Neural cell (in vitro differentiated cells): ENCODE results near the gene INSM1. TPM values are rescaled to one million over a fixed set of nuclear protein-coding genes. Genes with fewer than 3 reads are reported as not detected.

Experiments
- H2AFZ ChIP-seq: fragments of 200-600, 300-800 bp; sonication (generic), shearing (Covaris generic); 2 replicates; pipeline ENCODE4 v1.6.0; 2014; ENCODE audit warnings: low read depth, mild to moderate bottlenecking, antibody characterized with exemption, low read length, moderate library complexity
- H3F3A ChIP-seq: fragments of 200-600 bp; shearing (Covaris generic); 2 replicates; pipeline ENCODE4 v1.6.1; 2016; ENCODE audit warnings: mild to moderate bottlenecking, moderate library complexity, mixed read lengths, antibody characterized with exemption, low read length; ENCODE audit not compliant: insufficient read depth, poor library complexity, severe bottlenecking
- H3K27ac ChIP-seq: fragments of 200-600, 300-800 bp; sonication (generic), shearing (Covaris generic); 2 replicates; pipeline ENCODE4 v1.5.1; 2014; ENCODE audit warnings: mild to moderate bottlenecking, low read length, moderate library complexity
- H3K27me3 ChIP-seq: fragments of 300-800, 200-600 bp; sonication (generic), shearing (Covaris generic); 2 replicates; pipeline ENCODE4 v1.6.0; 2014; ENCODE audit warnings: mild to moderate bottlenecking, low read depth, low read length, moderate library complexity; ENCODE audit not compliant: insufficient read depth
- H3K36me3 ChIP-seq: fragments of 300-800, 200-600 bp; sonication (generic), shearing (Covaris generic); 2 replicates; pipeline ENCODE4 v1.5.1; 2014; ENCODE audit warnings: mild to moderate bottlenecking, antibody characterized with exemption, low read length, moderate library complexity; ENCODE audit not compliant: insufficient read depth
- H3K4me2 ChIP-seq: fragments of 300-800, 200-600 bp; sonication (generic), shearing (Covaris generic); 2 replicates; pipeline ENCODE4 v1.6.0; 2014; ENCODE audit warnings: mild to moderate bottlenecking, low read length
- H3K4me3 ChIP-seq: fragments of 300-800, 200-600 bp; sonication (generic), shearing (Covaris generic); 2 replicates; pipeline ENCODE4 v1.5.1; 2014; ENCODE audit warnings: mild to moderate bottlenecking, low read length, moderate library complexity
- H3K79me2 ChIP-seq: fragments of 200-600 bp; shearing (Covaris generic); replicated peaks from 2 replicates; pipeline ENCODE4 v1.6.0; 2014; ENCODE audit warnings: mild to moderate bottlenecking, low read length, moderate library complexity; ENCODE audit not compliant: insufficient read depth
- H3K9ac ChIP-seq: fragments of 300-800, 200-600 bp; sonication (generic), shearing (Covaris generic); 2 replicates; pipeline ENCODE4 v1.6.1; 2016; ENCODE audit warnings: mild to moderate bottlenecking, low read length, mixed read lengths
- H3K9me2 ChIP-seq: fragments of 200-600 bp; shearing (Covaris generic); 2 replicates; pipeline ENCODE4 v1.6.1; 2016; ENCODE audit warnings: mild to moderate bottlenecking, low read length, mixed read lengths; ENCODE audit not compliant: insufficient read depth
- H3K9me3 ChIP-seq: fragments of 200-600, 300-800 bp; sonication (generic), shearing (Covaris generic); 2 replicates; pipeline ENCODE4 v1.6.1; 2016; ENCODE audit warnings: mild to moderate bottlenecking, mixed run types, low read length, moderate library complexity, mixed read lengths
- H4K20me1 ChIP-seq: fragments of 200-600 bp; shearing (Covaris generic); 2 replicates; pipeline ENCODE4 v1.6.1; 2016; ENCODE audit warnings: mild to moderate bottlenecking, mixed run types; ENCODE audit not compliant: insufficient read depth
- EP300 ChIP-seq: fragments of 450-650 bp; conservative IDR thresholded peaks from 2 replicates; pipeline ENCODE4 v1.6.1; 2014; ENCODE audit warnings: antibody characterized with exemption, mild to moderate bottlenecking, moderate library complexity; ENCODE audit not compliant: poor library complexity, severe bottlenecking
- EZH2 ChIP-seq: fragments of 200-600, 300-800 bp; shearing (Covaris generic), sonication (generic); IDR thresholded peaks from 2 replicates; pipeline ENCODE4 v1.6.1; 2014; ENCODE audit warnings: antibody characterized with exemption, low read length, borderline replicate concordance, mild to moderate bottlenecking; ENCODE audit not compliant: insufficient read depth, poor library complexity, severe bottlenecking
- MXI1 ChIP-seq: fragments of 450-650 bp; conservative IDR thresholded peaks from 2 replicates; pipeline ENCODE4 v1.6.1; 2014; ENCODE audit warnings: antibody characterized with exemption, mild to moderate bottlenecking; ENCODE audit not compliant: poor library complexity, severe bottlenecking
- POLR2AphosphoS5 ChIP-seq: IDR thresholded peaks from 2 replicates; pipeline ENCODE4 v1.6.1; 2012
- RAD21 ChIP-seq: fragments of 450-650 bp; conservative IDR thresholded peaks from 2 replicates; pipeline ENCODE4 v1.6.1; 2014; ENCODE audit warnings: antibody characterized with exemption, mild to moderate bottlenecking, moderate library complexity
- REST ChIP-seq: IDR thresholded peaks from 2 replicates; pipeline ENCODE4 v1.6.1; 2012; ENCODE audit warnings: borderline replicate concordance
- SMC3 ChIP-seq: fragments of 450-650 bp; conservative IDR thresholded peaks from 2 replicates; pipeline ENCODE4 v1.6.1; 2014; ENCODE audit warnings: antibody characterized with exemption, mild to moderate bottlenecking, moderate library complexity; ENCODE audit not compliant: poor library complexity
- TAF1 ChIP-seq: IDR thresholded peaks from 2 replicates; pipeline ENCODE4 v1.6.1; 2012; ENCODE audit warnings: low read depth
- polyA plus RNA-seq: library from polyadenylated mRNA; depleted of rRNA; stranded (reverse); fragments of >200 nt; gene quantifications from 2 replicates; pipeline ENCODE4 v1.2.3, GENCODE V29; 2014
- TF ChIP-seq, protein P1 (sequence below): fragments of 450-650 bp; IDR thresholded peaks from 2 replicates; pipeline ENCODE4 v1.5.1; 2014; ENCODE audit warnings: antibody characterized with exemption, mild to moderate bottlenecking, moderate library complexity; ENCODE audit not compliant: poor library complexity, severe bottlenecking

The INSM1 gene
- polyA plus RNA-seq, 1 donor from 2014 or later, result 8.6 TPM

DNA sequence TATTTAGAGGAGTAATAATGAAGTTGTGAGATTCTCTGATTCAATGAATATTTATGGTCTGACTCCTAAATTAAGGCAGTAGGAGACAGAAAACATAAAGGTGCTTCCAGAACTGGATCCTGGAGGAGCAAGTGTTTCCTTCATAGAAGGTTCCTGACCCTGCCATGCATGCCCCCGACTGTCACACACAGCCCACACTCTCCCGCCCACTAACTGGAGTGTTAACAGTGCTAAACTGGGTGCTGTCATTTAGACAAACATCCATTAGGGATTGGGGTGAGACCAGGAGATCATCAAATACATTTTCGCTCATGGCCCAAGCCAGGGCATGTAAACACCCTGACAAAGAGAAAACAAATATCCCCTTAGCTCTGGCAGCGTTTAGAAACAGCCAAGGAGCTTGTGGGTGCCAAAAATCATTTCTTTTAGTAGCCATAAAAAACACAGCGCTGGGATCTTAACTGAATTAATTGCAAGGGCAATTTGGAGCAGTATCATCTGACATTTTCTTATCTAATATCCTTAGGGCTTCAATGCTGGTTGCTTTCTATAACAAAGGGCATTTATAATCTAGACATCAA, 46.8 kb downstream of the INSM1 start:
- Histone ChIP-seq H3K4me2 (no peak overlapping the region), H3K4me3 (no peak overlapping the region), H2AFZ (no peak overlapping the region), H3K36me3 (no peaks in the 10 kb centered on the region), H3K27me3 (no peaks in the 10 kb centered on the region), H3K9me2 (no peaks in the 10 kb centered on the region), H3K27ac (no peak overlapping the region), H4K20me1 (no peaks in the 10 kb centered on the region), H3K9me3 (no peaks in the 10 kb centered on the region), H3K9ac (no peak overlapping the region), H3F3A (peaks cover 6% of the 10 kb centered on the region), H3K79me2 (no peaks in the 10 kb centered on the region)
- no peak for TF ChIP-seq SMC3
- TF ChIP-seq EZH2, result no peak
- TF ChIP-seq TAF1, result no peak
- TF ChIP-seq POLR2AphosphoS5, result no peak
- TF ChIP-seq REST, result no peak
- no peak for TF ChIP-seq EP300
- TF ChIP-seq, protein P1, sequence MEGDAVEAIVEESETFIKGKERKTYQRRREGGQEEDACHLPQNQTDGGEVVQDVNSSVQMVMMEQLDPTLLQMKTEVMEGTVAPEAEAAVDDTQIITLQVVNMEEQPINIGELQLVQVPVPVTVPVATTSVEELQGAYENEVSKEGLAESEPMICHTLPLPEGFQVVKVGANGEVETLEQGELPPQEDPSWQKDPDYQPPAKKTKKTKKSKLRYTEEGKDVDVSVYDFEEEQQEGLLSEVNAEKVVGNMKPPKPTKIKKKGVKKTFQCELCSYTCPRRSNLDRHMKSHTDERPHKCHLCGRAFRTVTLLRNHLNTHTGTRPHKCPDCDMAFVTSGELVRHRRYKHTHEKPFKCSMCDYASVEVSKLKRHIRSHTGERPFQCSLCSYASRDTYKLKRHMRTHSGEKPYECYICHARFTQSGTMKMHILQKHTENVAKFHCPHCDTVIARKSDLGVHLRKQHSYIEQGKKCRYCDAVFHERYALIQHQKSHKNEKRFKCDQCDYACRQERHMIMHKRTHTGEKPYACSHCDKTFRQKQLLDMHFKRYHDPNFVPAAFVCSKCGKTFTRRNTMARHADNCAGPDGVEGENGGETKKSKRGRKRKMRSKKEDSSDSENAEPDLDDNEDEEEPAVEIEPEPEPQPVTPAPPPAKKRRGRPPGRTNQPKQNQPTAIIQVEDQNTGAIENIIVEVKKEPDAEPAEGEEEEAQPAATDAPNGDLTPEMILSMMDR, result no peak
- TF ChIP-seq MXI1, result no peak
- TF ChIP-seq RAD21, result no peak

DNA sequence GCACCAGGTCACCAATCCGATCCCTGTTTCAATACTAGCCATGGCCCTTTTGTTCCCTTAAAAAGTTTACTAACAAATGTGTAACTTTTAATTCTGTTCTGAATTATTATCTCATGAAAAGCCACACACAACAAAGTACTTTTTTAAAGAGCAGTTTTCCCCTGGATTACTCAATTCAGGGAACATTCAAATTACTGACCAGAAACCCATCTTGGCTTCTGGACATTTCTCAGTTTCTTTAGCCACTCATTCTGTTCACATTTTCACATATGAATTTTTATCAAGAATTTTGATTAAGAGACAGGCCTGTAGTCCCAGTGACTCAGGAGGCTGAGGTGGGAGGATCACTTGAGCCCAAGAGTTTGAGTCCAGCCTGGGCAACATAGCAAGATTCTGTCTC, 47.4 kb downstream of the INSM1 start:
- H3K9me3 ChIP-seq, result no peaks in the 10 kb centered on the region
- peaks cover 6% of the 10 kb centered on the region for H3F3A ChIP-seq
- no peak overlapping the region for H3K4me2 ChIP-seq
- no peaks in the 10 kb centered on the region for H3K36me3 ChIP-seq
- no peak overlapping the region for H2AFZ ChIP-seq
- H3K27me3 ChIP-seq, result no peaks in the 10 kb centered on the region
- H3K4me3 ChIP-seq, result no peak overlapping the region
- no peak overlapping the region for H3K27ac ChIP-seq
- no peaks in the 10 kb centered on the region for H4K20me1 ChIP-seq
- no peaks in the 10 kb centered on the region for H3K9me2 ChIP-seq
- TF ChIP-seq MXI1, result no peak
- H3K79me2 ChIP-seq, result no peaks in the 10 kb centered on the region
- no peak overlapping the region for H3K9ac ChIP-seq
